ENCODE results near the gene SLC39A3.

The SLC39A3 gene

DNA sequence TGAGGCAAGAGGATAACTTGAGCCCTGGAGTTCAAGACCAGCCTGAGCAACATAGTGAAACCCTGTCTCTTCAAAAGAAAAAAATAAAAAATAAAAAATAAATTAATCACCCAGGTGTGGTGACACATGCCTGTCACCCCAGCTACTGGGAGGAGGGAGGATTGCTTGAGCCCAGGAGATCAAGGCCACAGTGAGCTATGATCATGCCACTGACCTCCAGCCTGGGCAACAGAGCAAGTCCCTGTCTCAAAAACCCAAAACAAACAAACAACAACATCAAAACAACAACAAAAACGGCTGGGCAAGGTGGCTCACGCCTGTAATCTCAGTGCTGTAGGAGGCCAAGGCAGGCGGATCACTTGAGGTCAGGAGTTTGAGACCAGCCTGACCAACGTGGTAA is 4.3 kb upstream of the SLC39A3 start:
- Histone ChIP-seq H3K9me3 (ENCODE audit: control insufficient read depth, insufficient read depth, low read length) (no peaks in the 10 kb centered on the region), H3K4me1 (ENCODE audit: insufficient read depth, low read length) (no peaks in the 10 kb centered on the region), H3K9ac (ENCODE audit: low read depth, low read length) (no peak overlapping the region), H3K36me3 (ENCODE audit: insufficient read depth, low read length) (no peaks in the 10 kb centered on the region)

DNA sequence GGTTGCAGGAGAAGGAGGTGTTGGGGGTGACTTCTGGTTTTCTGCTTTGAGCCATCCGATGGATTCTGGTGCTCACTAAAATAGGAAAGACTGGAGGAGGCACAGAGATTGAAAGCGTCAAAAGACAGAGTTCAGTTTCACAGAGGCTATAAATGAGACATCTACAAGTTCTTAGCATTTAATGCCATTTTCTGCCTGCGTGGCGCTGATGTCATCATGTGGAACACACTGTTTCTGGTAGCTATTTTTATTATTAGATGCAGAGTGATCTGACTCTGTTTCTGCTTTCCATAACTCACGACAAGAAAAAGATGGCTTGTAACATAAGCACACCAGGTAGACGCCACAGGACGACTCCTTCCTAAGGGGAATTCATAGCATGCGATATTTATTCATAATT is 3.3 kb upstream of the SLC39A3 start:
- Histone ChIP-seq H3K4me1 (ENCODE audit: insufficient read depth, low read length) (no peaks in the 10 kb centered on the region), H3K9me3 (ENCODE audit: control insufficient read depth, insufficient read depth, low read length) (no peaks in the 10 kb centered on the region), H3K36me3 (ENCODE audit: insufficient read depth, low read length) (no peaks in the 10 kb centered on the region), H3K9ac (ENCODE audit: low read depth, low read length) (no peak overlapping the region)

DNA sequence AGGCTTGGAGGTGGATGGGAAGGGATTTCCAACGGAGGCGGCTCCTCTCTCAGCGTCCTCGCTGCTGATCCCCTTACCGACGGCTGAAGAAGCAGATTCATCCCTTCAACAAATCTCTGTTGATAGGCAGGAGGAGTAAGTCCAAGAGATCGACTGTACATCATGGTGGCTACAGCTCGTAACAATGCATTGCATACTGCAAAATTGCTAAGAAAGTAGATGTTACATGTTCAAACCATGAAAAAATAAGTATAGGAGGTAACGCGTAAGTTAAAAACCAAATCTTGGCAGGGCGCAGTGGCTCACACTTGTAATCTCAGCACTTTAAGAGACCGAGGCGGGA is 468 bp upstream of the SLC39A3 start:
- Histone ChIP-seq H3K9ac (ENCODE audit: low read depth, low read length) (no peak overlapping the region; the same call in 1 of the 2 replicates), H3K9me3 (ENCODE audit: control insufficient read depth, insufficient read depth, low read length) (no peaks in the 10 kb centered on the region; the same call in 1 of the 2 replicates), H3K4me1 (ENCODE audit: insufficient read depth, low read length) (no peaks in the 10 kb centered on the region), H3K36me3 (ENCODE audit: insufficient read depth, low read length) (no peaks in the 10 kb centered on the region)

DNA sequence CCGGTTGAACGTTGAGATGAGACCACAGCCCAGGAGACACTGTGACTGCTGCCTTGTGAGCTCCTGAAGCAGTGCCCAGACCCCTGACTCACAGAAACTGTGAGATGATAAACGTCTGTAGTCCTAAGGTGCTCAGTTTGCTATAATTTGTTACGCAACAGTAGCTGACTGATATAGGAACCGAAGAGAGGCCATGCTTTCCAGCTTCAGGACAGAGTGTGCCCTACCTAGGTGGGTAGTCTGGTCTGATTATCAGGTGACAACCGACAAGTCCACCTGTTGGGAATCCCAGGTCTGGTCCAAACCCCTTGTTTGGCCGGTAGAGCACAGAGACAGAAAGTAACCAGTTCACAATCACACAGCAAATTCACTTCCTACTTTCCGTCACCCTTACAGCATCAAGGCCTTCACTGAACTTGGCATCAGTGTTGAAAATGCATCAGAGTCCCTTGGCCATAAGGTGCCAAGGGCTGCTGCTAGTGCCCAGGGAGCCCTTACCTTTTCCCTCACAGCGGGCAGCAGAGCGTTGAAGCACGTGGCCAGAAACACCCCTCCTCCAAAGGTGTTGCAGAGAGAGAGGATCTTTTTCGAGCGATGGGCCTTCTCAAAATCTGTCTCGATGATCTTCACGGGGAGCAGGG is 3.1 kb downstream of the SLC39A3 start:
- Histone ChIP-seq H3K9me3 (ENCODE audit: control insufficient read depth, insufficient read depth, low read length) (no peaks in the 10 kb centered on the region; the same call in 1 of the 2 replicates), H3K36me3 (ENCODE audit: insufficient read depth, low read length) (no peaks in the 10 kb centered on the region), H3K9ac (ENCODE audit: low read depth, low read length) (no peak overlapping the region), H3K4me1 (ENCODE audit: insufficient read depth, low read length) (no peaks in the 10 kb centered on the region)

DNA sequence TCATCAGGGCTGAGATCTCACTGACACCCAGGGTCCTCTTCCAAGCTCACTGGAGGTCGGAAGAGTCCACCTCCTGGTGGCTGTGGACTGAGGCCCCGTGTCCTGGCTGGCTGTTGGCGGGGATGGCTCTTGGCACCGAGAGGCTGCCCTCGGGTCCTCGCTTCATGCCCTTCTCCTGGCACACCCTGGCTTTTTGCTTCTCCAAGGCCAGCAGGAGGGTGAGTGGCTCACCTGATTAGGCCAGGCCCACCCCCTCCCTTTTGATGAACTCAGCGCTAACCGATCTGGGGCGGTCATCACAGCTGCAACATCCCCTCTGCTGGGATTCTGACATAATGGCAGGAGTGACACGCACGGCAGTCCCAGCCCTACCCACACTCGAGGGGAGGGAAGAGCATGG is 4.4 kb downstream of the SLC39A3 start:
- Histone ChIP-seq H3K36me3 (ENCODE audit: insufficient read depth, low read length) (no peaks in the 10 kb centered on the region), H3K9ac (ENCODE audit: low read depth, low read length) (no peak overlapping the region), H3K4me1 (ENCODE audit: insufficient read depth, low read length) (no peaks in the 10 kb centered on the region), H3K9me3 (ENCODE audit: control insufficient read depth, insufficient read depth, low read length) (no peaks in the 10 kb centered on the region; the same call in 1 of the 2 replicates)

DNA sequence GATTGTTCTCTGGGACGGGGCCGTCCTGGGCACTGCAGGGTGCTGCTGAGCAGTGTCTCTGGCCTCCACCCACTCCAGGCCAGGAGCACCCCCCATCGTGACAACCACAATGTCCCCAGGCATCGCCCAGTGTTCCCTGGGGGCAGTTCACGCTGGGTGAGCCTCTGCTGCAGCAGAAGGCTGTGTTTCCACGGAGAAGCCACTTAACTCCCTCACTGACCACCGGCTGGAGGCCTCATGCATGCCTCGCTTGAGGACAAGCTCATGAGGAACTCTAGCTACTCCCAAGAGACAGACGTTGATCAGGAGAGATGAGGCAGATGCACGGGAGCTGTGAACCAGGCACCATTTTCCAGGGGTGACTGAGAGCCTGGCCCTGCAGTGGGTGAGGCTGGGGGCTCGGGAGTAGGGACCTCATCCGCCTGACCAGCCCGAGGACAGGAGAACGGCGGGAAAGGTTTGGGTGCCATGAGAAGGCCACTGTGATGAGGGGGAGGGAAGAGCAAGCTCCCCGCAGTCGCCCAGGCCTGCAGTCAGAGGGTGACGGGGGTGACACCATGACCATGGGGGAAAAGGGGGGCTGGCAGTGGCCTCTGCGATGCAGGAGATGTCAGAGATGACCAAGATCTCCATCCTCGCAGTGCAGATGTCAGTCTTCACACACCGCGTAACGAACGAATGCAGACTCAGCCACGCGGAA is 5.1 kb downstream of the SLC39A3 start:
- no peaks in the 10 kb centered on the region; the same call in 1 of the 2 replicates for H3K9me3 ChIP-seq (ENCODE audit: control insufficient read depth, insufficient read depth, low read length)
- no peaks in the 10 kb centered on the region for H3K4me1 ChIP-seq (ENCODE audit: insufficient read depth, low read length)
- H3K9ac ChIP-seq (ENCODE audit: low read depth, low read length): no peak overlapping the region
- H3K36me3 ChIP-seq (ENCODE audit: insufficient read depth, low read length): no peaks in the 10 kb centered on the region

DNA sequence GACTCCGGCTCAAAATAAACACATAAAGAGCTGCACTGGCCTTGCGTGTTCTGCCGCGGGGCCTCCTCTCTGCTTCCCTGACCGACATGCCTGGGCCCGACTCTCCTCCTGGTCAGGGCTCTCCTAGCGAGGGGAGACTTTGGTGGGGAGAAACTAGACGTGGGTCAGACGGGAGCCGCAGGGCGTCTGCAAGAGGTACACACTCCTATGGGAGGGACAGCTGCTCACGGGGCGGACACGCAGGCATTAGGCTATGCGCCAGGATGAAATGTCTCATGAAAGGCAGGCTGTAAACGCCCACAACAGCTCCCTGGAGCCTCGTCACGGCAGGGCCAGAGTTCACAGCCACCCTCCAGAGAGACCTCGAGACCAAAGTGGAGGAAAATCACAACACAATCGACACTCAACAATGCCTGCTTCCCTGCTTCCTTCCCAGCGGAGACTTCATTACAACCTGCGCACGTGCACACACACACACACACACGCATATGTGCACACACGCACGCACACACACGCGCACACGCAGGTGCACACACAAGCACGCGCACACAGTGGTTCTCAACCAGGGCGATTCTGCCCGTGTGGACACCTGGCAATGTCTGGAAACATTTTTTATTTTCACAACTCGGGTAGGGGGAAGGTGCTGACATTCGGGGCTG is 5.8 kb downstream of the SLC39A3 start:
- Histone ChIP-seq H3K36me3 (ENCODE audit: insufficient read depth, low read length) (no peaks in the 10 kb centered on the region), H3K9ac (ENCODE audit: low read depth, low read length) (no peak overlapping the region), H3K9me3 (ENCODE audit: control insufficient read depth, insufficient read depth, low read length) (no peaks in the 10 kb centered on the region; the same call in 1 of the 2 replicates), H3K4me1 (ENCODE audit: insufficient read depth, low read length) (no peaks in the 10 kb centered on the region)

DNA sequence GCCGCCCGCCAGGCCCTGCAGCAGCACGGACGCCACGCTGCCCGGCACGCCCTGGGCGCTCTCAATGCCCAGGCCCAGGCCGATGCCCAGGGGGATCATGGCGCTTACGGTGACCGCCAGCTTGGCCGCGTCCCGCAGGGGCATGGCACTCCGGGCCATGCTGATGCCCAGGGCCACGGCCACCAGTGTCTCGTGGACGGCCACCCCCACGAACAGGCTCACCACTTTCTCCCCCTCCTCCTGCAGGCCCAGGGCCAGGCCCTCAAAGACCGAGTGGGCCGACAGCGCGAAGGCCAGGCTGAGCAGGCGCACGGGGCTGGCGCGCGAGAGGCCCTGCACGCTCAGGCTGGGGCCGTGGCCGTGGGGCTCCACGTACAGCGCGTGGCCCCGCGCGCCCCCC is 6.9 kb downstream of the SLC39A3 start:
- H3K9me3 ChIP-seq (ENCODE audit: control insufficient read depth, insufficient read depth, low read length): no peaks in the 10 kb centered on the region; the same call in 1 of the 2 replicates
- no peaks in the 10 kb centered on the region for H3K36me3 ChIP-seq (ENCODE audit: insufficient read depth, low read length)
- no peak overlapping the region for H3K9ac ChIP-seq (ENCODE audit: low read depth, low read length)
- H3K4me1 ChIP-seq (ENCODE audit: insufficient read depth, low read length): no peaks in the 10 kb centered on the region

DNA sequence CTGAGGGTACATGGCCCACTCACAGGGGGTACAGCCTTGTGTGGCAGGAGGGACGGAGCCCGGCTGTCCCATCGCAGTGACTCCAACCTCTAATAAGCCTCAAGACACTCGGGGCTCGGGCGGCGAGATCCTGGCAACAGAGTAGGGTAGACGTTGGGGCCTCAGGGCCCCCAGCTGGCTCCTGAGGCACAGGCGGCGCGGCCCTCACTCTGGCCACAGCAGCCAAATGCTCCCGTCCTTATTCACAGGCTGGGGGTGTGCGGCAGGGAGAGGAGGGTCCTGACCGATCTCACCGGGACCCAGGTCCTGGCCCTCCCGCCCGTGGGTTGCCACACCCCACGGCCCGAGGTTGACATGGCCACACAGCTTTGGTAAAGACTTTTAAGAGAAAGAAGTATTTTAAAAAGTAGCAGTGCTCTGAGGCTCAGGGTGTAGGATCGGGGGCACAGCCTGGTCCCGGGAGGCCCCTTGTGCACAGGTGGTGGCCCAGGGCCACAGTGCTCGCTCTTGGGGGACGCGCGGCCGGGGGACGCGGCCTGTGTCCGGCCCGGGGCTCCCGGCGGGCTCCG is 7.6 kb downstream of the SLC39A3 start:
- Histone ChIP-seq H3K4me1 (ENCODE audit: insufficient read depth, low read length) (no peaks in the 10 kb centered on the region; the same call in 1 of the 2 replicates), H3K9me3 (ENCODE audit: control insufficient read depth, insufficient read depth, low read length) (no peaks in the 10 kb centered on the region; the same call in 1 of the 2 replicates), H3K36me3 (ENCODE audit: insufficient read depth, low read length) (no peaks in the 10 kb centered on the region), H3K9ac (ENCODE audit: low read depth, low read length) (no peak overlapping the region)

DNA sequence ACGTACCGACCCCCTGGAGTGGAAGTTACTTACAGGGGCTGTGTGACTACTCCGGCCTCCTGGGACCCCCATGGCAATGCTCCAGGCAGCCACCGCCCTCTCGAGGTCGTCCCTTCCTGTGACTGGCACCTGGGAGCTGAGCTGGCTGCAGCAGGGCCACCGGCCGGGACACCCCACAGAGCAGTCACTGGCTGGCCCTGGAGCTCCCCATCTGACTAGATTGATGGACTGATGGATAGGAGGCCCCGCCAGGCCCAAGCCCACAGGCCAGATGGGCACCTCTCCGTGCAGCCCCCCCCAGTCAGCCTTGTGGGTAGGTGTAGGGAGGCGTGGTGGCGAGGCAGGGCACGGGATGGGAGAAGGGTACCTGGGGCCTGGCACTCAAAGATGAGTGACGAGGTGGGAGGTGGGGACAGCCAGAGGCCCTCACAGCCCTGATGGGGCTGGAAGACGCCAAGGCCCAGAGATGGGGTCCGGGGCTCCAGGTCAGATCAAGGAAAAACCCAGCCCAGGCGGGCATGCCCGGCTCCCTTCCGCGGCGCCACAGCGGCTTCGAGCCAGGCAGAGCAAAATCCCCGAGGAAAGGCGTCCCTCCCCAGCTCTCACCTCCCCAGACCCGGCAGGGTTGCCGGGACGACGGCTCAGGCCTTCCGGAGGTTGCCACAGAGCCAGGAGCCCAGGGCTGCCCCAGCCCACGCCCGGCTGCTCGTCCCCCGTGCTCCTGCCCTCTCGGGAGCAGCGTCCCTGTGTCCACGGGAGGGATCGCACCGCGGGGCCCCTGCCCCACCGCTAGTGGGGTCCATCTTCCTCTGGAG is 8.4 kb downstream of the SLC39A3 start:
- Histone ChIP-seq H3K9me3 (ENCODE audit: control insufficient read depth, insufficient read depth, low read length) (no peaks in the 10 kb centered on the region; the same call in 1 of the 2 replicates), H3K4me1 (ENCODE audit: insufficient read depth, low read length) (no peaks in the 10 kb centered on the region; the same call in 1 of the 2 replicates), H3K36me3 (ENCODE audit: insufficient read depth, low read length) (no peaks in the 10 kb centered on the region), H3K9ac (ENCODE audit: low read depth, low read length) (no peak overlapping the region)

DNA sequence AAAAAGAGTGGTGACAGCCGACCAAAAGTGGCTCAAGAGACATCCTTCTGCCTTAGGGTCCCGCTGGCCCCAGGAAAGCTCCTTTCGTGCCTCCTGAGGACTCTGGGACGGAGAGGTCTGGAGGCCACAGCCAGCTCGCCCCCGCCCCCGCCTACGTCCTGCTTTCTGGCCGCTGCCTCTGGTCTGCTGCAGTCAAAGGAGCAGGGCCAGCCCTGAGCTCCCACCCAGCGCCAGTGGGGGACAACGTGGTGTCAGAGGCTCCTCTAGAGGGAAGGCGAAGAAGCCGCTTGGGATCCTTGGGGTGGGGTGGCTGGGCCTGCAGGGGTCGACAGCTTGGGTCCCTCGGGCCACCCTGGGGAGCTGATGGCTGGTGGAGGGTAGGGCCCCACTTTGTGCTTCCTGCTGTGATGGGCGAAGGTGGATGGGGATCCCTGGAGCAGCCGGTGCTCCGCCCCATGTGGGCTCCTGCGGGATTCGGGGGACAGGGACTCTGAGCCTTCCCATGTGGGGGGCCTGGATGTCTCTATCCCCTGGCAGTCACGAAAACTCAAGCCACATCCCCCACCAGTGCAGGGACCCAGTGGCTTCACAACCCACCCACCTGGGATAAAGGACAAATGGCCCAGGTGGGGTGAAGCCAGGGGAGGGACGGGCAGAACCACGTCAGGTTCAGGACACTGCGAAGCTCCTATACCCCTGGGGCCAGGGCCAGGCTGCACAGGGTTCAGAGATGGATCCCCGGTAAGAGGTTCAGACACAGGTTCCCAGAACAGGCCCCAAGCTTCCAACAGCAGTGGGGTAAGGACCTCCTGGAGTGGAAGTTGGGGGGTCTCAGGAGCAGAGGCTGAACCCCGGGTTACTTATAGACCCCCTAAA is 9.6 kb downstream of the SLC39A3 start:
- Histone ChIP-seq H3K36me3 (ENCODE audit: insufficient read depth, low read length) (no peaks in the 10 kb centered on the region), H3K9ac (ENCODE audit: low read depth, low read length) (no peak overlapping the region), H3K9me3 (ENCODE audit: control insufficient read depth, insufficient read depth, low read length) (no peaks in the 10 kb centered on the region), H3K4me1 (ENCODE audit: insufficient read depth, low read length) (no peaks in the 10 kb centered on the region; the same call in 1 of the 2 replicates)

DNA sequence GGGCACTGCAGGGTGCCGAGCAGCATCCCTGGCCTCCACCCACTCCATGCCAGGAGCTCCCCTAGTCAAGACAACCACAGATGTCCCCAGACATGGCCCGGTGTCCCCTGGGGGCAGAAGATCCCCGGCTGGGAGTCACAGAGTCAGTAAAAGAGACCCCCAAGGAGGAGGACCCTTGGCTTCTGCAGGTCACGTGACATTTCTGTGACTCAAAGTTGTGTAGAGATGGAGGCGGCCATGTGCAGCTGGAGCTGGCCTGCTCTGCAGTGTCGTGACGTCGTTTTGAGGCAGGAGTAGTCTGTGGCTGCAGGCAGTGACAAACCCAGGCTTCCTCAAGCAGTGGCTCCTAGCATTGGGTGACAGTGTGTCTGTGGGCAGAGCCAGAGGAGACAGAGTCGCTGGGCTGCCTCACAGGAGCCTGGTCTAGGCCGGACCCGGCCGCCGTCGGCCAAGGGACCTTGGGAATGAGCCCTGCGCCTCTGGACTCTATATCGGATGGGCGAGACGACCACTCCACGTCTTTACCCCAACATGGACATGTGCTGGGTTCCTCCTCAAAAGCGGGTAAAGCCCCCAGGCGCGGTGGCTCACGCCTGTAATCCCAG is 10.9 kb downstream of the SLC39A3 start:
- H3K4me1 ChIP-seq (ENCODE audit: insufficient read depth, low read length): no peaks in the 10 kb centered on the region; the same call in 1 of the 2 replicates
- H3K9me3 ChIP-seq (ENCODE audit: control insufficient read depth, insufficient read depth, low read length): no peaks in the 10 kb centered on the region
- H3K36me3 ChIP-seq (ENCODE audit: insufficient read depth, low read length): no peaks in the 10 kb centered on the region
- H3K9ac ChIP-seq (ENCODE audit: low read depth, low read length): no peak overlapping the region

DNA sequence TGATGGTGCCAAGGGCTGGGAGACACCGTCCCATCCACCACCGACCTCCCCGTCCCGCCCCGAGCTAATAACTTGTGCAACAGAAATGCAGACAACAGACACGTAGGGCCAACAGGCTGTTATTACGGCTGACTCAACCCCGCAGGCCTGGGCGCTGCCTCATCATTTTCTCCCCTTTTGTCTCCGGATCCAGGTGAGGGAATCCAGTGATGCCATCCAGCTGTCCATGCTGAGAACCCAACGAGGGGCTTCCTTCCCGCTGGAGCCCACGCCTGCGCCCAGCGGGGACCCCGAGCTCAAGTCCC is 12.2 kb downstream of the SLC39A3 start:
- no peak overlapping the region for H3K9ac ChIP-seq (ENCODE audit: low read depth, low read length)
- no peaks in the 10 kb centered on the region for H3K36me3 ChIP-seq (ENCODE audit: insufficient read depth, low read length)
- peaks cover 3% of the 10 kb centered on the region; the same call in 1 of the 2 replicates for H3K4me1 ChIP-seq (ENCODE audit: insufficient read depth, low read length)
- no peaks in the 10 kb centered on the region for H3K9me3 ChIP-seq (ENCODE audit: control insufficient read depth, insufficient read depth, low read length)

Measured in ES-I3 (cell line).